Endothelial cell of umbilical vein (primary cell): ENCODE measurements around the gene BCAS3. TPM values are rescaled to one million over a fixed set of nuclear protein-coding genes. Genes with fewer than 3 reads are reported as not detected.

ENCODE experiments used
- BruUV-seq: library from RNA; stranded (reverse); fragments of 400-500 nt; replicated peaks from 2 replicates; lab custom pipeline; 2021; lab: Mats Ljungman, UMichigan
- CTCF ChIA-PET: fragments of 300-600, 350-600 bp; sonication (Branson Sonifier 250); formaldehyde crosslinking; loops from one replicate; lab custom pipeline; 2021; ENCODE audit warnings: antibody characterized with exemption, inconsistent platforms; lab: Charles Lee
- POLR2A ChIA-PET: fragments of 300-600, 350-600 bp; sonication (Branson Sonifier 250); formaldehyde crosslinking; loops from one replicate; lab custom pipeline; 2021; ENCODE audit warnings: antibody characterized with exemption, inconsistent platforms; lab: Charles Lee
- DNase-seq: peaks from one replicate; pipeline ENCODE4 v3.0.0-alpha.2; 2011; ENCODE audit warnings: low read depth, low spot score
- FAIRE-seq: peaks from 2 replicates; lab custom pipeline; 2011; peaks lifted over from hg19 to GRCh38; lab: Jason Lieb, UNC
- H2AFZ ChIP-seq: 2 replicates; pipeline ENCODE4 v1.6.0; 2012; ENCODE audit warnings: low read depth, low read length, control low read depth, inconsistent platforms
- H3K27ac ChIP-seq: 2 replicates; pipeline ENCODE4 v1.5.1; 2011; ENCODE audit warnings: low read depth, mild to moderate bottlenecking, control low read depth, low read length, moderate library complexity; ENCODE audit not compliant: insufficient read depth
- H3K27me3 ChIP-seq, 2 experiments: 2 replicates each; pipeline versions ENCODE4 v1.6.0 to v1.6.1; 2011; ENCODE audit warnings: low read length in 2 of 2, mixed read lengths in 1 of 2; ENCODE audit not compliant: control insufficient read depth in 2 of 2, insufficient read depth in 2 of 2
- H3K36me3 ChIP-seq, 2 experiments: 2 replicates in 1 of 2; 3 replicates in 1 of 2; pipeline ENCODE4 v1.5.1; 2011; ENCODE audit warnings: low read length in 2 of 2, mild to moderate bottlenecking in 1 of 2, moderate library complexity in 1 of 2; ENCODE audit not compliant: control insufficient read depth in 2 of 2, insufficient read depth in 2 of 2; ENCODE audit errors: extremely low read depth in 1 of 2
- H3K4me1 ChIP-seq: 3 replicates; pipeline ENCODE4 v1.5.1; 2011; ENCODE audit warnings: mild to moderate bottlenecking, low read length; ENCODE audit not compliant: control insufficient read depth, insufficient read depth; ENCODE audit errors: extremely low read depth
- H3K4me2 ChIP-seq: 2 replicates; pipeline ENCODE4 v1.6.1; 2011; ENCODE audit warnings: low read length, control low read depth, mixed read lengths; ENCODE audit not compliant: insufficient read depth
- H3K4me3 ChIP-seq, 3 experiments: fragments of 200-600 bp in 1 of 3; sonication (generic), shearing (Covaris generic) in 1 of 3; replicated peaks in 1 of 3; 2 replicates each; pipeline ENCODE4 v1.5.1; 2011 to 2016; ENCODE audit warnings: control low read depth in 3 of 3, low read length in 3 of 3, mild to moderate bottlenecking in 2 of 3, inconsistent platforms in 1 of 3, low read depth in 1 of 3, moderate library complexity in 1 of 3; ENCODE audit not compliant: insufficient read depth in 1 of 3
- H3K79me2 ChIP-seq: 2 replicates; pipeline ENCODE4 v1.6.0; 2012; ENCODE audit warnings: low read length, inconsistent platforms; ENCODE audit not compliant: control insufficient read depth, insufficient read depth
- H3K9ac ChIP-seq: replicated peaks from 2 replicates; pipeline ENCODE3; 2011; ENCODE audit warnings: low read length, control low read depth; ENCODE audit not compliant: insufficient read depth; ENCODE audit errors: extremely low read depth
- H3K9me1 ChIP-seq: replicated peaks from 3 replicates; pipeline ENCODE4 v1.6.0; 2011; ENCODE audit warnings: mild to moderate bottlenecking, low read length; ENCODE audit not compliant: control insufficient read depth, insufficient read depth; ENCODE audit errors: extremely low read depth
- H3K9me3 ChIP-seq: replicated peaks from 2 replicates; pipeline ENCODE4 v1.5.1; 2012; ENCODE audit warnings: low read length, inconsistent platforms; ENCODE audit not compliant: control insufficient read depth, insufficient read depth
- H4K20me1 ChIP-seq: replicated peaks from 2 replicates; pipeline ENCODE3; 2011; ENCODE audit warnings: mild to moderate bottlenecking, low read length; ENCODE audit not compliant: control insufficient read depth, insufficient read depth; ENCODE audit errors: extremely low read depth
- CTCF ChIP-seq, 2 donors: IDR thresholded peaks; 1 replicate in 1 of 2; 2 replicates in 1 of 2; pipeline ENCODE4 v1.5.1; 2011; ENCODE audit warnings: low read length in 2 of 2, mild to moderate bottlenecking in 2 of 2, moderate library complexity in 2 of 2, control low read depth in 1 of 2, inconsistent platforms in 1 of 2, low read depth in 1 of 2; ENCODE audit not compliant: insufficient read depth in 1 of 2; ENCODE audit errors: extremely low read depth in 1 of 2
- EZH2 ChIP-seq: IDR thresholded peaks from 2 replicates; pipeline ENCODE4 v1.6.1; 2012; ENCODE audit warnings: borderline replicate concordance, low read depth, mild to moderate bottlenecking, moderate library complexity, low read length, inconsistent platforms; ENCODE audit not compliant: severe bottlenecking
- FOS ChIP-seq: IDR thresholded peaks from 2 replicates; pipeline ENCODE4 v1.6.1; 2011; ENCODE audit warnings: mild to moderate bottlenecking, low read length, moderate library complexity, borderline replicate concordance; ENCODE audit not compliant: insufficient read depth
- GATA2 ChIP-seq: IDR thresholded peaks from 2 replicates; pipeline ENCODE4 v1.7.0; 2011; ENCODE audit warnings: low read depth, mild to moderate bottlenecking, moderate library complexity, mixed read lengths, low read length; ENCODE audit not compliant: insufficient read length, insufficient read depth
- JUN ChIP-seq: IDR thresholded peaks from 2 replicates; pipeline ENCODE4 v1.6.1; 2011; ENCODE audit warnings: borderline replicate concordance, low read depth; ENCODE audit not compliant: insufficient read length, insufficient read depth
- MAX ChIP-seq: IDR thresholded peaks from 2 replicates; pipeline ENCODE4 v1.6.1; 2011; ENCODE audit not compliant: insufficient read depth, insufficient read length
- MYC ChIP-seq: IDR thresholded peaks from one replicate; pipeline ENCODE4 v1.6.1; 2011; ENCODE audit warnings: mild to moderate bottlenecking, low read depth, low read length
- POLR2A ChIP-seq: IDR thresholded peaks from 2 replicates; pipeline ENCODE4 v1.6.1; 2012; ENCODE audit warnings: low read depth, mild to moderate bottlenecking, control low read depth, low read length
- POLR2AphosphoS5 ChIP-seq: IDR thresholded peaks from 2 replicates; pipeline ENCODE4 v1.6.1; 2012; ENCODE audit warnings: low read depth, mild to moderate bottlenecking, control low read depth, low read length, moderate library complexity; ENCODE audit not compliant: insufficient read depth
- dilution Hi-C: fragments of 300-500 bp; cut with MboI; formaldehyde crosslinking; loops from one replicate; pipeline ENCODE4 v1.15.0; 2019; ENCODE audit warnings: low sequenced_read_pairs; ENCODE audit not compliant: extremely low pct_ligation_motif_present
- intact Hi-C: fragments of 100-400 bp; cut with micrococcal nuclease; formaldehyde crosslinking; loops from one replicate; pipeline ENCODE4 v1.10.0; 2022
- polyA plus RNA-seq, 4 experiments: library from polyadenylated mRNA; depleted of rRNA in 3 of 4; stranded (reverse) in 3 of 4; unstranded in 1 of 4; fragments of >200 nt; gene quantifications; 2 replicates each; pipeline versions ENCODE4 v1.2.1 to v1.2.3, GENCODE V29; 2011 to 2012; ENCODE audit warnings: missing spikeins in 1 of 4
- total RNA-seq: library from RNA; stranded (reverse); gene quantifications from 2 replicates; pipeline ENCODE4 v1.2.3, GENCODE V29; 2021

BCAS3 gene
- total and polyA plus RNA-seq, 2 donors (not counting 3 experiments of a cell fraction or from before 2014, with no cell fraction given): 8.2 to 16.0 TPM

- BruUV-seq: no TSS peak
- H3K4me2 ChIP-seq: no peak overlapping the region
- FAIRE-seq: no peak
- no peaks in the 10 kb centered on the region for H3K9me1 ChIP-seq
- ChIA-PET CTCF (no interaction called here), POLR2A (no interaction called here)
- no peaks in the 10 kb centered on the region for H3K9me3 ChIP-seq
- H3K4me3 ChIP-seq: no peak overlapping the region
- H3K9ac ChIP-seq: no peak overlapping the region
- dilution Hi-C loops (no loop called here), intact Hi-C loops (no loop called here)
- H4K20me1 ChIP-seq: no peaks in the 10 kb centered on the region
- no peaks in the 10 kb centered on the region for H3K36me3 ChIP-seq
- H2AFZ ChIP-seq: no peak overlapping the region
- TF ChIP-seq CTCF (IDR thresholded peaks at IDR 0.05; ENCODE audit: extremely low read depth in 1 of 2, insufficient read depth in 1 of 2, low read depth in 1 of 2, low read length in 2 of 2): no peak
- TF ChIP-seq POLR2AphosphoS5: no peak
- TF ChIP-seq GATA2: no peak
- TF ChIP-seq POLR2A: no peak
- TF ChIP-seq MYC: no peak
- no peak for TF ChIP-seq JUN
- TF ChIP-seq FOS: no peak
- TF ChIP-seq EZH2: no peak
- TF ChIP-seq MAX: no peak
- no peaks in the 10 kb centered on the region for H3K27me3 ChIP-seq
- H3K27ac ChIP-seq: no peak overlapping the region
- DNase-seq: no peak
- H3K79me2 ChIP-seq: no peaks in the 10 kb centered on the region
- H3K4me1 ChIP-seq: no peaks in the 10 kb centered on the region
Measured at GRCh38 chr17:61225178-61225882, 547.7 kb downstream of the BCAS3 start.
